GM21529 (cell line): ENCODE data around the gene SLIT1.
"Not testable (repeated sequence)": the region's sequence is repeated elsewhere in the genome, so short reads cannot be mapped to it uniquely, and the experiment has no call there.

Source experiments
- ATAC-seq: cut with Tn5 transposase; IDR thresholded peaks from one replicate; pipeline ENCODE4 v1.9.1; 2021; ENCODE audit not compliant: unreplicated experiment

The SLIT1 gene

DNA sequence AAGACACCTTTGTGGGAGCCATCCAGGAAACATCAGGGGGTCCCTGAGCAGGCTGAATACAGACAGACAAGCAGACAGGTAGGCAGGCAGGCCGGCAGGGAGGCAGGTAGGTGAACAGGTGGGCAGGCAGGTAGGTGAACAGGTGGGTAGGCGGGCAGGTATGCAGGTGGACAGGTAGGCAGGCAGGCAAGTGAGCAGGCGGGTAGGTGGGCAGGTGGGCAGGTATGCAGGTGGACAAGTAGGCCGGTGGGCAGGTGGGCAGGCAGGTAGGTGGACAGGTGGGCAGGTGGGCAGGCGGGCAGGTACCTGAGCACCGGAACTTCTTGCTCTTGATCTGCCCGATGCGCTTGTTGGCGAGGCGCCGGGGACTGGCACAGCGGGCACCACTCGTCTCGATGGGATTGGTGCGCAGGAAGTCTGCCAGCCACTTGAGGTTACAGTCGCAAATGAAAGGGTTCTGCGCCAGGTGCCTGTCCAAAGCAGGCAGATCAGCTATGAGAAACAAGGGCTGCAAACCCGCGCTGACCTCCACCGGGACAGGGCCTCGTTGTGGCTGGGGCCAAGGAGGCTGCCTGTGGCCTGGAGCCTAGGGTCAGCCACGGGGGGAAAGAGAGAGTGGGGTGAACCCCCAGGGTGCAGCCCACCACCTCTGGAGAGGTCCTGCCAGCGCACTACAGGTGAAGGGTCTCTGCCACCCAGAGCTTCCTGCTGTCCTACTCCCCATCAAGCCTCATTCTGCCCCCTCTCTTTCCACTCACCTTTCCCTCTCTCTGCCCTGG is 136.9 kb downstream of the SLIT1 start:
- no peak for ATAC-seq

DNA sequence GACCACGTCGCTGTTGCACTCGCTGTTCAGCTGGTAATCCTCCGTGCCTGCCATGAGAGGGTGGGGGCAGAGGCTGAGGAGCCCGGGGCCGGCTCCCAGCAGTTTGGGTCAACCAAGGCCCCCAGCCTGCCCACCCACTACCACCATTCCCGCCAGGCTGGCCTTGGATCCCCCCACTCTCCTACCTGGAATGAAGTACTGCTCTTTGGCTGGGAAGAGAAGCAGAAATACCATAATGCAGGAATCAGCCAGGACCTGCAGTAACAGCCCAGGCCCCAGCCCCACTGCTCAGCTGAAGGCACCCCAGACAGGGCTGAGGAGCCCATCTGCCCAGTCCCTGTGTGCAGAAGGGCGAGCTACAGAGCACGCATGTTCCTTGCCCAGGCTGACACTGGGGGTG is 138.0 kb downstream of the SLIT1 start:
- no peak for ATAC-seq

DNA sequence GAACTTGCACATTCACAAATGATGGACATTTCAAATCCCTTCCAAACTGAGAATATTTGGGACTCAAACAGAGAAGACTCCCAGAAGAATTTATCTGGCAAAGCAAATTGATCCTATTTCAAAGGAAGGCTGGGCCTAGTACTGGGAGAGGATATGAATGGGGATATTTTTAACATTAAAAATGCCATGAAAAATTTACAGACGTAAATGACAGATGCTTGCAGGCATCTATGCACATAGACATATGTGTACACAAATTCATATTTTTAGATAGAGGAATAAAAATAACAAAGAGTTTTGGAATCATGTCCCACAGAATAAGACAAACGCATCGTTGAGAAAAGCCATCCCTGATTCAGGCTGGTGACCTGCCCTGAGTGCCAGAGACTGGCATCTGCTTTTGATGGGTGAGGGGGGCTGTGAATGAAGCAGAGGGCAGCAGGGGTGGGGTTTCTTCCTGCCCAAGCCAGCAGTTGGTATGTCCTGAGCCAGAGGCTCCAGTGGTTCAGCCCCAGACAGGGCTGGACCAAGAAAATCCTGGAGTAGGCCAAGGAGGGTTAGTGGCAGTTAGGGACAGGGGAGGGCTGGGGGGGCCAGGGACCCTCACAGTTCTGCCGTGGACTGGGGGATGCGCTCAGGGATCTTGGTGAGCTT is 138.5 kb downstream of the SLIT1 start:
- no peak for ATAC-seq

DNA sequence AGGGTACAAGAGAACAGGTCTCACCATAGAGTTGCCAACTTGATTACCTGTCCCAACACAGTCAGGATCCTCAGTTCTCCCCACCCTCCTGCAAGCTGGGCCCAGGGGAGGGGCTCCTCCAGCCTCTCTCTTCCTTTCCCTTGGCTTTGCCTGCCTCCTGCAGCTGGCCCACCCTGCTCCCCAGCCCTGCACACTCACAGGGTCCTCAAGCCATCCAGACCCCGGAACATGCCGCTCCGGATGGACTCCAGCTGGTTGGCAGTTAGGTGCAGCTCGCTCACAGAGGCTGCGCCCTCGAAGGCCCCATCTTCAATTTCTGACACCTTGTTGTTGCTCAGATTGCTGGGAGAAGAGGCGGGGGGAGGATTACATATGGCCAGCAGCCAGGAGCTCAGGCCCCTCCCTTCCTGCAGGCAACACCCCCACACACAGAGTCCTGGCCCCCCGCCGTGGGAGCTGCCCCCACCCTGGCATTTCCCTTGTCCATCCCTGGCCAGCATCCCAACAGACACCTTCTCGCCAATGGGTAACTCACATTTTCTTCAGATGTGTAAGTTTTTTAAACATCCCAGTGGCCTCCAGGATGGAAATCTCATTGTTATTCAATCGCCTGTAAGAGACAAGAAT is 139.2 kb downstream of the SLIT1 start:
- ATAC-seq = no peak

DNA sequence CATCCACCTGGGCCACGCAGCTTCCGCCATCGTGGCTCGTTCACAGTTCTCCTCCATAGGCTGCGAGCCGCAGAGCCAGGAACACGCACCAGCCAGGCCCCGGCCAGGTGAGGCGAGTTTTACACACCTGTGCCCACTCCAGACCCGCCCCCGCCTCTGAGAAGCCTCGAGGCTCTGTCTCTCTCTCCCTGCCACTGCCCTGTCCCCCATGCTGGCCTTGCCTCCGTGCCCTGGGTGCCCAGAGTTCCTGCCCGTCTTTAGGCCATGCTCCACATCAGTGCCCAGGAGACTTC is 142.2 kb downstream of the SLIT1 start:
- ATAC-seq = no peak

DNA sequence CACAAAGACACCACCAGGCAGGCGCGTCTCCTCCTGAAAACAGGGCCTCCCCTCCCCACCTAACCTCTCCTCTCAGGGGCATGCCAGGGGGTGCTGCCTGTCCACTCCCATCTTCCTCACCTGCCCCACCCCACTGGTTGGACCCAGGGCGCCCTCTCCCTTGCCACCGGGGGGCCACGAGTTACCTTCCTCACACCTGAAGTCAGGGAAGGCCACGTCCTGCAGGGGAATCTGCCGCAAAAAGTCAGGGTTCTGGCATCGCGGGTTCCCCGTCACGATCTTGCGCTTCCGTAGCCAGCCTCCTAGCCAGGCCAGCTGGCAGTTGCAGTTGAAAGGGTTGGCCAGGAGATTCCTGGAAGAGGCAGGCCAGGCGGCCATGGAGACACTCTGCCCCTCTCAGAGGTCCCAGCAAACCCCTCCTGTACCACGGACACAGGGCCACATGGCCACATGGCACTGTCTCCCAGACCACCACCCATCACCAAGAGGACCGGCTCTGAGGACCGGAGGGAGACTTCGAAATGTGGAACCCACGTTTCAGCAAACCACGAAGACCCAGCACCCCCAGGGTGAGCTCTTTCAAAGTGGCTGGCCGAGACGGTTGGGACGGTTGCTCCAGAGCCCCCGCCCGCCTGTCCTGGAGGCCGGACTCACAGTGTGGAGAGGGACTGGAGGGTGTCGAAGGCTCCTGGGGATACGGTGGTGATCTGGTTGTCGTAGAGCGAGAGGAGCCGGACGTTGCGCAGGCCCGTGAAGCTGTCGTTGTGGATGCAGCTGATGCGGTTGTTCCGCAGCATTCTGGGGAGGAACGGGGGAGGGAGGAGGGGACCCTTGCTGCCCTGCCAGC is 142.8 kb downstream of the SLIT1 start:
- no peak for ATAC-seq

DNA sequence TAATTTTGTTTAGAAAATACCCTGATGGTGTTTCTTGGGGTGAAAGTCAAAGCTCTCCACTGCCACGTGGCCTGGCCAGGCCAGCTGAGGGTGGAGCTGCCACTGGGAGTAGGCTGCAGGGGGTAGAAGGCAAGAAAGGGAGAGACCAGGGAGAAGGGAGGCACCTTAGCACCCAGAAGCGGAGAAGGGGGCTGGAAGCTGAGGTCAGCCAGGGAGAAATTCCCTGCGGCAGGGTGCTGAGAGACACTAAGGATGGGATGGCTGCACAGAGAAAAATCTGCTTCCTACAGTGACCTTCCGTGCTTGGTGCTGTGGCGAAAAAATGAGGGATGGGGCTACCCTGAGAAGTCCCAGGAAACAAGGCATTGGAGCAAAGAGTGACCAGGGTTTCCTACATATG is 143.7 kb downstream of the SLIT1 start:
- ATAC-seq = no peak

DNA sequence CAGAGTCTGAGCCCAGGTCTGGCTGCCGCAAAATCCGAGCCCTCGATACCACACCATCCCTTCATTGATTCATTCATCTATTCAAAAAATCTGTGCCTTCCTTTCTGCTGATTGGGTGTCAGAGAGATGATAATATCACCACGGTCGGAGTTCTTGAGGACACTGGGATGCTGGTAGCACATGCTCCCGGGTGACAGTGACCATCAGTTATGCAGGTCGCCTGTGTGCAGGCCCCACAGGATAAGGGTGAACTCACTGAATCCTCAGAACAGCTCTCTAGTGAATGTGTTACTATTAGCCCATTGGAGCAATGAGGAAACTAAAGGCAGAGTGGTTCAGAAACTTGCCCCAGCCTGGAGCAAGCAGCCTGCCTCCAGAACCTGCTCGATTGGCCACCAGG is 145.1 kb downstream of the SLIT1 start:
- no peak for ATAC-seq

DNA sequence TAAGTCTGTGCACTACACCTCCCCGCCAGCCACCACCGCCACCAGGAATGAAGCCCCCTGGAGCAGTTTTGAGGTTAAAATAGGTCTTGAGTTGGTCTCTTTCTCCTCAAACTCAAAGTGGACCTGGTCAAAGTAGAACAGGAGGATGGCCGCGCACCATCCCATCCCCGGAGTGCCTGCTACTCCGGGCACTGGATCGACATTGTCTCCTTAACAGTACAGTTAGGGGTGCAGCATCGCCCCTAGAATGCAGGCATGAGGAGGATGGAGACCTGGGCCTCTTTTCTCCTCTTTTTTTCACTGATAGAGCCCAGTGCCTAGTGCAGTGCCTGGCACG is 145.5 kb downstream of the SLIT1 start:
- no peak for ATAC-seq

DNA sequence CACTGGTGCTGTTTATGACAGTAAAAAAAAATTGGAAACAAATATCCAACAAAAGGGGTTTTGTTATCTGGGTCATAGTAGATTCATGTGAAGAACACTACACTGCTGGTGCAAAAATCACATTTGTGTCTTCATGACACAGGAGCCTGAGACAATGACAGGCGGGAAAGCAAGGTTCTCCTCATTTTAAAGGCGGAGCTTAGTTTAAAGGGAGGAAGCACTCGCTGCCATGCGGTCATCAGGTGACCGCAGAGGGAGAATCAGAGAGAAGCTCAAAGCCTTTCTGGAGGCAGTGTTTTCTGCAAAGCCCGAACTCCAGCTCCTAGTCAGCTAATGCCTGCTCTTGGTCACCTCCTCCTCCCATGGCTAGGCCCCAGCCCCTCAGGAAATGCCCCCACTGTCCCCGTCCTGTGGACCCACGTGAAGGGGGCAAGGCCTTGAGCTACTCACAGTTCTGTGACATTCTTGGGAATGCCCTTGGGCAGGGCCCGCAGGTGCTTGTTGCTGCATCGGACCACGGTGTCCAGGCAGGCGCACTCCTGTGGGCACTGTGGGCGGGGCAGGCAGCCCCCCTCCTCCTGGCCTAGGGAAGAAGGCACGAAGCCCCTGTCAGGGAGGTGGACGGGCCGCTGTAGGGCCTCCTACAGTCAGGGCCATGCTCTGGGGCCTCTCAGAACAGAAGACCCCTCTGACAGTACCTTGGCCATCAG is 146.1 kb downstream of the SLIT1 start:
- ATAC-seq = no peak

DNA sequence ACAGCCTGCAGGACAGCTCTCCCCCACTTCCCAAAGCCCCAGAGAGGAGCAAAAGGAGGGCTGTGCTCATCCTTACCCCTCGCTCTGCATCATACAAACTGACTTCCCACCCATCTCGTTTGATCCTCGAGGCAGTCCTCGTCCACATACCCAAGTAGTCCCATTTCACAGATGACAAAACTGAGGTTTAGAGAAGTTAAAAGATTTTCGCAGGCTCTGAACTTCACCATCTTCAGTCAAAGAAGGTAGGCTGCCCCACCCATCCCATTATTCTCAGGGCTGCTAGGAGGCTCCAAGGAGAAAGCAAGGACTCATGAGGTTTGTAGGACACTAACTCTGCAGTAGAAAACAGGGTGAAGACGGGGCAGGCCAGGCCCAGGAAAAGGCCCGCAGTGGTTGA is 147.1 kb downstream of the SLIT1 start:
- no peak for ATAC-seq

DNA sequence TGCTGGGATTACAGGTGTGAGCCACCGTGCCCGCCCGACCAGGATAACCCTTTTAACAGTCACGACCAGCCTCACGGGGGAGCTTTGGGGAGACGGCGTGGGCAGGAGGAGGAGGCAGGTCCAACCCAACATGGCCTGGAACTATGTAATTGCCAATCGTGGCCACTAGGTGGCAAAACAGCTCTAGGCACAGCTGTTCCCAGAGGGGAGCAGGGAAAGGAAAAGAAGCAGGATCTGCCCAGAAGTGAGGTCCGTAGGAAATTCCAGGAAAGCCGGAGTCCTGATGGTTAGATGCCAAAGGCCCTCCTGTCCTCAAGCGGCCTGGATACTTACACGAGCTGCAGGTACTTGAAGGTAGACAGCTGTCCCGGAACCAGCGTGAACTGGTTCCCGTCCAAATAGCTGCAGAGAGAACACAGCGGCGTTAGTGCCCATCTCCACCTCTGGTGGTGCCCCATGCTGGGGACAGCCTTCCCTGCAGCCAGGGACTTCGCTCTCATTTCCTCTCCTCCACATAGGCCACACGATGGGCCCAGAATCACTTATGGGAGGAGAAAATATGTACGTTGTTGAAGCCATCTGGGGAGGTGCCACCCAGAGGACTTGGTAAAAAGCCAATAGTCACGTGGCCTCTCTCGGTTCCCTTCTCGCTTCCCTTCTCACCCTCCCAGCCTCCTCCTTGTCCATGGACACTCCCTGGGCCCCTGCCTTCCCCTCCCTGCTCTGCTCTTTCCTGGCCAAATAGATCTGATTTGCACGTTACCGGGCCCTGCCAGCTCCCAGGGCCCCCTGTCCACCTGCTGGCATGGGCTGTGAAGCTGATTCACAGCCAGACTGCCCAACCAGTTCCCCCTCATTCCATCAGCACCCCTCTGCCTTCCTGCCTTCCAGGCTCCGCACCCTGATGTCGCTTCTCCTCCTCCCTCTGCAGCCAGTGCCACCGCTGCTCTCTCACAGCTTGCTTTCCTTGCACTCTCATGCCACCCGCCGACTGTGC is 148.1 kb downstream of the SLIT1 start:
- ATAC-seq = peak; percentile 73

DNA sequence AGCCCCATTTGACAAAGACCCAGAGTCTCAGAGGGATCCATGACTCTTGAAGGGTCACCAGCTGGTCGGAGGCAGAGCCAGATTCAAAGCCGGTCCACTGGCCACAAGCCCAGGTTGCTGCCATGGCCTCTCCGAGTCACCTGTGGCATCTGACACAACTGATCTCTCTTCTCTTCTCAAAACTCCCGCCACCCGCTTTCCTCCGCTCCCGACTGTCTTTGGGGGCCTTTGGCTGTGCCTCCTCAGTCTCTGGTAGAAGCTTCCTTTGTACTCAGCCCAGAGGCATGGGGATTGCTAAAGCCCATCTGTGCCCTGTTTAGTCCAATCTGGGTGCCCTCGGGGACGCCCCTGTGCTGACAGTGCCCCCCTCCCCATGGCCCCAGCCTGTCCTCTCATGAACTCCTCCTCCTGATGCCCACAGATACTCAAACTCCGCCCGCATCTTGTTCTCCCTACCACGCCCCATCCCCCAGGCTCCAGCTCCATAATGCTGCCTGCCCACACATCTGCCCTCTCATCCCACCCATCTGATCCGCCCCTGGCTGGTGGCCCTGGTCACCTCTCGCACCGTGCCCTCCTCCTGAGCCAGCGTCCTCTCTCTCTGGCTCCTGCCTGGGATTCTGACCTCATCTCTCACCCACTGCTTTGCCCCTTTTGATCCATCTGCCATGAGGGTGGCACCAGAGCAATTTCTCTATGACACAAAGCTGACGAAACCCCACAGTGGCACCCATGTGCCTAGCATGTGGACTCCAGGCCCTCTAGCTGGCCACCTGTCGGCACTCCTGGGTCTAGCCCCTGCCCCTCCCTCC is 150.6 kb downstream of the SLIT1 start:
- no peak for ATAC-seq

DNA sequence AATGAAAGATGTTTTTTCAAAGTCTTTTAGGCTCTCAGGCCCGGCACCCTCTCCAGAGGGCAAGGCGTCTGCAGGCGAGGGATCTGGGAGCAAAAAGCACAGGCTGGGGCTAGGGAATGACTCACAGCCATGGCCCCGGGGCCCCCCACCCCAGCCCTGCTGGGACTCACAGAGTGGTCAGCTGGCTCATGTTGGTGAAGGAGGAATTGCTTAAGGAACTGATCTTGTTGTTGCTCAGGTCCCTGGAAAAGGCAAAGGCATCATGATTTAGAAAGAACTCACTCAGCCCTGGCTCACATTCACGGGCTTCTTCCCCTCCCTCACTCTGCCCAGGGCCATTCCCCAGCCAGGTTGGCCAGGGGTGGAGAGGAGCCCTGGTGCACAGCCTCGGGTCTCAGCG is 151.5 kb downstream of the SLIT1 start:
- ATAC-seq = no peak

DNA sequence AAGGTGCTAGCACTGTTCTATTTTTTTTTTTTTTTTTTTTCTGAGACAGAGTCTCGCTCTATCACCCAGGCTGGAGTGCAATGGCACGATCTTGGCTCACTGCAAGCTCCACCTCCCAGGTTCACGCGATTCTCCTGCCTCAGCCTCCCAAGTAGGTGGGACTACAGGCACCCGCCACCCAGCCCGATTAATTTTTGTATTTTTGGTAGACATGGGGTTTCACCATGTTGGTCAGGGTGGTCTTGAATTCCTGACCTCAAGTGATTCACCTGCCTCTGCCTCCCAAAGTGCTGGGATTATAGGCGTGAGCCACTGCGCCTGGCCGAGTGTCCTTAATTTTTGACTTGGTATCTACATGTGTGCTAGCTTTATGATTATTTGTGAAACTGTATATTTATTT is 151.9 kb downstream of the SLIT1 start:
- ATAC-seq = not testable (repeated sequence)

DNA sequence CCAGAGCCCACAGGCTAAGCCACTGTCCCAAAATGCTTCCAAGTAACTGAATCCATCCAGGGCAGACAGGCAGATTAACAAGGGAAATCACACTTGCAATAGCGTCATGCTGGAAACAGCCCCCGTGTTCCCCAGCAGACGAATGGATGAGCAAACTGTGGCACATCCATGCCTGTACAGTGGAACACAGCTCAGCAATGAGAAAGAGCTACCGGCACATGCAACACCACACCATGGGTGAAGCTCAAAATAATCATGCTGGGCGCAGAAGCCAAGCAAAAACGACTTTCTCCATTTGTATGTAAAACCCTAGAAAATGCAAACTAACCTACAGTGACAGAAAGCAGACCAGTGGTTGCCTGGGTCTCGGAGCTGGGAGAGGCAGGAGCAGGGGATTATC is 153.1 kb downstream of the SLIT1 start:
- no peak for ATAC-seq

DNA sequence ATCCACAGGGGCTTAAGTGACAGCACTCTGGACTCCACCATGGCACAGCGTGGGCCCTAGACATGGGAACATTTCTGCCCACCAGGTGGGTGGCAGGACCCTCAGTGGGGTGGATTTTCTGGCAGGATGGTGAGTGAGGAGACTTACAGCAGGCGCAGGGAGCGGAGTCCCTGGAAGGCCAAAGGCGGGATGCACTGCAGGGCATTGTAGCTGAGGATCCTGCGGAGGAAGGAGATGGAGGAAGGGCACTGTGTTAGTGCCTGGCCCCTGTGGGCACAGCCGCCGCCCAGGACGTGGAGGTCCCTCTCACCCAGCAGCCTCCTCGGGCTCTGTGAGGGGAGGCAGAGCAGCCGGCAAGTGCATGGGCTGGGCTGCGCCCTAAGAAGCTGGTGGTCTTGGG is 154.3 kb downstream of the SLIT1 start:
- no peak for ATAC-seq

DNA sequence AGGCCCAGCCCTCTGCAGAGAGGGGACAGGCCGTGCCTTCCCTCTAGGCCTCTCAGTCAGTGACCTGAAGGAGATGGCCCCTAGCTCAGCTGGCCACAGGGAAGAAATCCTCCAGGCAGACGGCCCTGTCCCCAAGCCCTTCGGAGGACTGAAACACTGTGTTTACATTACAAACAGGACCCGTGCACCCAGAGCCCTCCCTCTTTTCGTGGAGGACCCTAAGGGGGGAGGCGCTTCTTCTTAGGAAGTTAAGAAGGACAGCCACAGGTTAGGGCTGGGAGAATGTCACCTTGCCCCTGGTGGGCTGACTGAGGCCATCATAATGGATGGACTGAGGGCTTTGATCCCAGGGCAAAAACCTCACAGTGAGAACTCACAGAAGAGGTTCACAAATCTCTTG is 154.9 kb downstream of the SLIT1 start:
- no peak for ATAC-seq

DNA sequence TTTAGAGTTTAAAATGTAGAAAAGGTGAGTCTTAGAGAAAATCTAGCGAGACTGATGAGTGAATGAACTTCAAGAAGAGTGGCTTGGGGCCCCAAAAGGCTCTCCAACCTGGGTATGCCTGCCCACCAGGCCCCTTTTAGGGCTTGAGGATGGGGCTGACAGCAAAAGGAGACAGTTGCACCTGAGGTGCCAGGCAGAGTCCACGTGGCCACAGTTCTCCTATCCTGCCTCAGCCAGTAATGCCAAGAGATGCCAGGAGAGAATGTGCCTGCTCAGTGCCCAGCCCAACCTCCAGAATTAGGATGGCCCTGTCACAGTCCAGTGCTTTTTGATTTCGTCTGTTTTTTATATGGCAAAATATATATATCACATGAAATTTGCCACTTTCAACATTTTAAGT is 156.5 kb downstream of the SLIT1 start:
- ATAC-seq = no peak
